SIG-M5 (cell line): ENCODE measurements around the gene CACNA1I.

Experiments
- DNase-seq: peaks from one replicate; lab custom pipeline; 2025; lab: John Stamatoyannopoulos, UW

CACNA1I gene

GRCh38 chr22:39598017-39598965 lies 27.7 kb downstream of the CACNA1I start:
- DNase-seq: no peak

GRCh38 chr22:39600491-39601179 lies 30.1 kb downstream of the CACNA1I start:
- DNase-seq: no peak

GRCh38 chr22:39601180-39601535 lies 30.6 kb downstream of the CACNA1I start:
- no peak for DNase-seq

GRCh38 chr22:39603345-39603744 lies 32.8 kb downstream of the CACNA1I start:
- no peak for DNase-seq

- DNase-seq: no peak
Measured at GRCh38 chr22:39610246-39610645, 39.7 kb downstream of the CACNA1I start.

- DNase-seq: no peak
Measured at GRCh38 chr22:39610766-39611165, 40.2 kb downstream of the CACNA1I start.

- DNase-seq: no peak
Measured at GRCh38 chr22:39611360-39611759, 40.8 kb downstream of the CACNA1I start.

GRCh38 chr22:39612811-39613548 lies 42.4 kb downstream of the CACNA1I start:
- no peak for DNase-seq

GRCh38 chr22:39613549-39613921 lies 43.0 kb downstream of the CACNA1I start:
- DNase-seq: no peak

GRCh38 chr22:39614442-39614841 lies 43.9 kb downstream of the CACNA1I start:
- DNase-seq: no peak

- DNase-seq: no peak
Measured at GRCh38 chr22:39616051-39616450, 45.5 kb downstream of the CACNA1I start.

GRCh38 chr22:39616781-39617180 lies 46.2 kb downstream of the CACNA1I start:
- DNase-seq: no peak

- DNase-seq: no peak
Measured at GRCh38 chr22:39617342-39617741, 46.8 kb downstream of the CACNA1I start.

GRCh38 chr22:39617970-39618757 lies 47.6 kb downstream of the CACNA1I start:
- DNase-seq: no peak

- DNase-seq: no peak
Measured at GRCh38 chr22:39618996-39619530, 48.5 kb downstream of the CACNA1I start.

- no peak for DNase-seq
Measured at GRCh38 chr22:39620924-39621690, 50.6 kb downstream of the CACNA1I start.

- DNase-seq: no peak
Measured at GRCh38 chr22:39621826-39622225, 51.3 kb downstream of the CACNA1I start.

- DNase-seq: no peak
Measured at GRCh38 chr22:39622881-39623367, 52.4 kb downstream of the CACNA1I start.

- DNase-seq: no peak
Measured at GRCh38 chr22:39623603-39624500, 53.3 kb downstream of the CACNA1I start.

- no peak for DNase-seq
Measured at GRCh38 chr22:39624501-39624821, 53.9 kb downstream of the CACNA1I start.
